CD4-positive, alpha-beta T cell treated with Interferon gamma for 1 hour (primary cell): ENCODE data around the gene NMB.
"Not testable (repeated sequence)": the region's sequence is repeated elsewhere in the genome, so short reads cannot be mapped to it uniquely, and the experiment has no call there.

Experiments
- DNase-seq: peaks from one replicate; pipeline ENCODE4 v3.0.0-alpha.2; 2020

Gene NMB

DNA sequence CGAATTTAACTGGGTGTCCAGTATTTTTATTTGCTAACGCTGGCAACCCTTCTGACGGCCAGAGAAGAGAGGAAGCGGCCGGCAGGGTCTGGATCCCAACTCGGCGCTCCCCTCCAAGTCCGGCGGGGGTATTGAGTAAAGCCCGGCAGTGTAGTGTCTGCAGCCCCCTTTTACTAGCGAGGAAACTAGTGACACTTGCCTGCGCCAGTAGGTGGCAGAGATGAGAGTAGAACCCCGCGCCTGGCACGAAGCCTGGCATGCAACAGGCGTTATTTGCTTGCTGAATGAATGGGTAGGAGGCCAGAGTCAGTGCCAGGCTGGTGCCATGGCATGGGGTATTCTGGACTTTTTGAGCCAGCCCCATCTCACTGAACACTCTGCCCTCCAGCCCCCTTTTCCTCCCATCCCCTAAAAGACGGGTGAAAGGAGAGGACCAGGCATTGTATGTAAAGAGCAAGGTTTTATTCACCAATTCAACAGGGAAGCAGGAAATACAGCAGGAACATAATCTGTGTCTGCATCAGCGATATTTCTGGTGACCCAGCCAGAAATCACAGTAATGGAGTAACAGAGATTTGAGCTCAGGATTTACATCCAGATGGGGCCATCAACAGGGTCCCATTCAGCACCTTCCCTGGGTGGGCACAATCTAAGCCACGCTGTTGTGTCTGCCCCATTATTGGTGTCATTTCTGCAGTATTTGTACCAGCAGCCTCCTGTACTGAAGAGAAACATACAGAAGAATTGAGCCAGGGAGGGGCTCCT lies 3.1 kb downstream of the NMB start:
- DNase-seq: peak; percentile 78

- peak; percentile 92 for DNase-seq
Observed at GRCh38 chr15:84653910-84654688, 3.9 kb downstream of the NMB start, which contains the start of gene WDR73. Gene WDR73 (minus strand): TSS chr15:84654283. CDS start chr15:84654274, 9 bp downstream.

- no peak for DNase-seq
Observed at GRCh38 chr15:84653584-84653909, 4.5 kb downstream of the NMB start.

DNA sequence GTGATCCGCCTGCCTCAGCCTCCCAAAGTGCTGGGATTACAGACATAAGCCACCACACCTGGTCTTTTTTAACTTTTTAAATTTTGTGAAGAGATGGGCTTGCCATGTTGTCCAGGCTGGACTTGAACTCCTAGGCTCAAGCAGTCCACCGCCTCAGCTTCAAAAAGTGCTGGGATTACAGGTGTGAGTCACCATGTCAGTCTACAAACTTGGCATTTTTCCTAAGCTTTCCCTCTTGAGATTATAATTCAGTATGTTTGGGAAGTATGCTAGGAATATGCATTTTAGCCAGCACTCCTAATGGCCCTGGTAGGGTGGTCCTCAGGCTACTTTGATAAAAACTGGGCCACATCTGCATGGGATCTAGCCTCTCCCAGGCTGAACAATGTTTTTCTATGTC lies 8.3 kb downstream of the NMB start:
- no peak for DNase-seq

- DNase-seq: no peak
Observed at GRCh38 chr15:84648539-84648938, 9.5 kb downstream of the NMB start.

DNA sequence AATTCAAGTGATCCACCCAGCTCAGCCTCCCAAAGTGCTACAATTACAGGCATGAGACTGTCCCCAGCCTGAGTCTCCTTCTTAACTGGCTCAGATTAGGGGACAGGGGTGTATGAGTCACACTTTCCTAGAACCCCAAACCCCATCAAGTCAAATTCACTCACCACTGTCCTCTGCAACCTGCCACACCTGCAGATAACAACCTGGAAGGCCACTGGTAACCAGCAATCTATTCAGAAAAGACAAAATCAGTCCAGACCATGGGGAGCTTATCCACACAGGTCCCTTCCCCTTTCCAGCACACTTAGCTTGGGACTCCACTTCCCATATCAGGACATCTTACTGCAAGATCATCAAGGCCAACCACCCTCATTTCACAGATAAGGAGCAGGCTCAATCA lies 10.3 kb downstream of the NMB start:
- no peak for DNase-seq

DNA sequence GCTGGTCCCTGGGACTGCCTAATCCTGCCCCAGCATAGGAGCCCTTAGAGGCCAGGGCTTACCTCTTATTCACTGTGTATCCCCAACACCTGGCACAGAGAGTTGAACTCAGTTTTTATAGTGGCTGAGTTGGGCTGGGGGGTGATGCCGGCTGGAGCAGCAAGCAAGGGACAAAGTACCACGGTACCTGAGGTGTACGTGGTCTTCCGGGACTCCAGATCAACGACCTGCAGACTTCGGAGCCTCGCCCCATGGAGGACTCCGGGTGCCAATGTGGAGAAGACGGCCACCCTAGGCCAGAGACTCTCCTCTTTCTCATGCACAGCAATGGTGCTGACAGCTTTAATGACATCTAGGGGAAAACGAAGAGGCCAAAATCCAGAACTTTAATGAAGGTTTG lies 12.0 kb downstream of the NMB start:
- no peak for DNase-seq

DNA sequence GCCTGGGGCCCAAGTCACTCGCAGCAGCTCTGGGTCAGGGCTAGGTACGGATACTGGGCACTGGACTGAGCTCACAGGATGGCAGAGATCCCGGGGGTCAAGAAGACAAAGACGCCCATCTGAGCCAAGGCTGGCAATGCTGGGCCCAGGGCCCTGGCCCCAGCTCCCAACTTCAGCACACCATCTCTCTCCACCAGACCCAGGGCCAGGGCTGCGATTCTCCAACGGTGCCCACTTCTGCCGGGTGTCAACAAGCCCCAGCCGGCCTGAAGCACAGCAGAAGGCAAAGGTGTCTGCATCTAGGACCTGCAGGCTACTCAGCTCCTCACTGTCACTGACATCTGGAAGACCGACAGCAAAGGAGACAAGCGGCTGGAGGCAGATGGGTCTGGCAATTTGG lies 12.5 kb downstream of the NMB start:
- no peak for DNase-seq

DNA sequence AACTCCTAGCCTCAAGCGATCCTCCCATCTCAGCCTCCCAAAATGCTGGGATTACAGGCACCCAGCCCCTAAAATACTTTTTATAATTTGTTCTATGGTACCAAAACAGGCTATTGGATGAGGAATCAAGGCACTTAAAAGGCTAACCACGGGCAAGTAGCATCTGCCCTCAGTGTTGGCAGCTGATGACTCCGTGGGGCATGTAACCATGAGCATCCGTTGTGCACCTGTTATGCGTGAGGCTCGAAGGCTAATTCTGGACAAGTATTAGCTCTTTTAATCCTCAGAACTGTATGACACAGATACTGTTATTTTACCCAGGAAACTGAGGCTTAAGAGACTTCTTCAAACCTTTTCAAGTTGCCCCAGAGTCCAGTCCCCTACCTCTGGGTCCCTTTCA lies 14.2 kb downstream of the NMB start:
- no peak for DNase-seq

GRCh38 chr15:84642640-84643039 lies 15.4 kb downstream of the NMB start:
- not testable (repeated sequence) for DNase-seq

GRCh38 chr15:84641871-84642270 lies 16.1 kb downstream of the NMB start:
- DNase-seq: not testable (repeated sequence)

- DNase-seq: no peak
Observed at GRCh38 chr15:84638103-84638502, 19.9 kb downstream of the NMB start.

GRCh38 chr15:84634228-84634837 lies 23.7 kb downstream of the NMB start:
- DNase-seq: no peak

DNA sequence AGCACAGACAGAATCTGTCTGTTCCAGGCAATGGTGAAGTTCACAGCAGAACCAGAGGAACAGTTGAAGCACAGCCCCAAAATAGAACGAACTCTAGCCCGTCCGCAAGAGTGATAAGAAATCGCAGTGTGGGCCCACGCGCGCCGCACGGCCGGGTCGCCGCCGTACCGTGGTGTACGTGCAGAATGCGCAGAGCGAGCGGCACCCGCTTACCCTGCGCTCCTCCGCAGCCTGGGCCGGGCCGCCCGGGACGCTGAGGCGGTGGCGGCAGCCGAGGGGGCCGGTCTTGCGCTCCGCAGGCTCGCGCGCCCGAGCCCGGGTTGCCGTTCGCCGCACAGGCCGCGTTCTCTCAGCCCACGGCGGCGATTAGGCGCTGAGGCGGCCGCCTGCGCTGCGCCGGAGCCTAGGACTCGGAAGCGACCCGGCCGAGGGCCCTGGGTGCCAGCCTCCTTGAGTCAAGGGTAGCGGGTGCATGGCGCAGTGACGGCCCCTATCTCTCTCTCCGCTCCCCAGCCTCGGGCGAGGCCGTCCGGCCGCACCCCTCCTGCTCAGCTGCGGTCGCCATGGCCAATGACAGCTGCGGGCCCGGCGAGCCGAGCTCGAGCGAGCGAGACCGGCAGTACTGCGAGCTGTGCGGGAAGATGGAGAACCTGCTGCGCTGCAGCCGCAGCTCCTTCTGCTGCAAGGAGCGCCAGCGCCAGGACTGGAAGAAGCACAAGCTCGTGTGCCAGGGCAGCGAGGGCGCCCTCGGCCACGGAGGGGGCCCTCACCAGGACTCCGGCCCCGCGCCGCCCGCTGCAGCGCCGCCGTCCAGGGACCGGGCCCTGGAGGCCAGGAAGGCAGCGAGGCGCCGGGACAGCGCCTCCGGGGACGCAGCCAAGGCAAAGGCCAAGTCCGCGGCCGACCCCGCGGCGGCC lies 24.4 kb downstream of the NMB start:
- DNase-seq: peak; percentile 59

GRCh38 chr15:84631706-84632272 lies 26.2 kb downstream of the NMB start:
- DNase-seq: no peak

DNA sequence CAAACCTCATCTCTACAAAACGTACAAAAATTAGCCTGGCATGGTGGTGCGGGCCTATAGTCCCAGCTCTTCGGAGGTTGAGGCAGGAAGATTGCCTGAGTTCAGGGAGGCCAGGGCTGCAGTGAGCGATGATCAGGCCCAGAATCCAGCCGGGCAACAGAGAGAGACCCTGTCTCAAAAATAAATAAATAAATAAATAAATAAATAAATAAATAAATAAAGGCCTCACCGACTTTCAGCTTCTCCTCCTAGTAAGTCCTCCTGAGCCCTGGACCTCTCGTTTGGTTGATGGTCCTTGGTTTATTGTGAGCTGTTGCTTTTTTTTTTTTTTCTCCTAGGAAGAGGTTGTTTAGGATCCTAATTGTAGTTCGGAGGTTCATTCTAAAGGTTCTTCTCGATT lies 29.0 kb downstream of the NMB start:
- DNase-seq: no peak

DNA sequence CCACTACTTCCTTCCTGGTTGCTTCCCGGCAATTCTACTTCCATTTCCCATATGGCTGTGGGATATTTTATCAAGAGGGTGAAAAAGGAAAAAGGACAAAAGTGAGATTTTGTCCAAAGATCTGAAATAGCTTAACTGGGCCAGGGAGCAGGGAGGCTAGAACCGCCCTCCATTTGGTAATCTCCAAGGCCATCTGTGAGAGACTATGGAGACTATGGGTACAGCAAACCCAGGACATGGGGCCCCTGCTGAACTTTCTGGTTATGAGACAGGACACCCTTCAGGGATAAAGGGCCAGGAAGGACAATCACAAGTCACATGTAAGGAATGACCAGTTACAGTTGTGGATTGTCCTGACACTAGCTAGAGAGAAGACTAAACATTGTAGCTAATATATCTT lies 32.9 kb downstream of the NMB start:
- DNase-seq: no peak

- DNase-seq: no peak
Observed at GRCh38 chr15:84624359-84624758, 33.6 kb downstream of the NMB start.

DNA sequence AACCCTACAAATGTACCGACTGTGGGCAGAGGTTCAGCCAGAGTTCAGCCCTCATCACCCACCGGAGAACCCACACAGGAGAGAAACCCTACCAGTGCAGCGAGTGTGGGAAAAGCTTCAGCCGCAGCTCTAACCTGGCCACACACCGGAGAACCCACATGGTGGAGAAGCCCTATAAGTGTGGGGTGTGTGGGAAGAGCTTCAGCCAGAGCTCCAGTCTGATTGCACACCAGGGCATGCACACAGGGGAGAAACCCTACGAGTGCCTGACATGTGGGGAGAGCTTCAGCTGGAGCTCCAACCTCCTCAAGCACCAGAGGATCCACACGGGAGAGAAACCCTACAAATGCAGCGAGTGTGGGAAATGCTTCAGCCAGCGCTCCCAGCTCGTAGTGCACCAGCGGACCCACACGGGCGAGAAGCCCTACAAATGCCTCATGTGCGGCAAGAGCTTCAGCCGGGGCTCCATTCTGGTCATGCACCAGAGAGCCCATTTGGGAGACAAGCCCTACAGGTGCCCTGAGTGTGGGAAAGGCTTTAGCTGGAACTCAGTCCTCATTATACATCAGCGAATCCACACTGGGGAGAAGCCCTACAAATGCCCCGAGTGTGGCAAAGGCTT lies 36.5 kb downstream of the NMB start:
- no peak for DNase-seq

DNA sequence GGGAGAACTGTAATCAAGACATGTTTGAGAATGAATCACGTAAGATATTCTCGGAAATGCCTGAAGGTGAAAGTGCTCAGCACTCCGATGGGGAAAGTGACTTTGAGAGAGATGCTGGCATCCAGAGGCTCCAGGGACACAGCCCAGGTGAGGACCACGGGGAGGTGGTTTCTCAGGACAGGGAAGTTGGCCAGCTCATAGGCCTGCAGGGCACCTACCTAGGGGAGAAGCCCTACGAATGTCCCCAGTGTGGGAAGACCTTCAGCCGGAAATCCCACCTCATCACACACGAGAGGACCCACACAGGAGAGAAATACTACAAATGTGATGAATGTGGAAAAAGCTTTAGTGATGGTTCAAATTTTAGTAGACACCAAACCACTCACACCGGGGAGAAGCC lies 37.4 kb downstream of the NMB start:
- no peak for DNase-seq

DNA sequence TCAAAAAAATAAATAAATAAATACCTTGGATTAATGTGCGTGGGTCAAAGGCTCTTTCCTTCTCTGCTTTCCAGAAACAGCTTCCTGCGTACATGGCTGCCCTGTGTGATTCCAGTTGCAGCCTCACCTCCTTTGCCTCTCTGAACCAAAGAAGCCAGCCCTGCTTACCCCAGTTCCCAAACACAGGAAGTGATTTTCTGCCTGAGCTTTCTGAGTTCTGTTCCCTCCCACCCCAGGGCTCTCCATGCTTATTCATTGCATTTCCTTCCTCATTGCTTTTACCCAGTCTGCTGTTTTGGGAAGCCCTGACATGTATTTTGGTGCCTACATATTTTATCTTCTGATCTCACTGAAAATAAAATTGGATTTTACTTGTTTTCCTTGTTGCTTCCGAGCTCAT lies 41.8 kb downstream of the NMB start:
- DNase-seq: no peak

- no peak for DNase-seq
Observed at GRCh38 chr15:84611631-84612030, 46.4 kb downstream of the NMB start.
